IMR-90 (cell line): Measurements from ENCODE around the gene GALNT13. TPM values are rescaled to one million over a fixed set of nuclear protein-coding genes. Genes with fewer than 3 reads are reported as not detected.

Source experiments
- ATAC-seq: fragments of 200-7000 bp; cut with Tn5 transposase; 2 replicates; pipeline ENCODE4 v1.9.1; 2020; ENCODE audit warnings: low read depth, mild to moderate bottlenecking, moderate library complexity
- BruUV-seq: library from RNA; stranded (reverse); fragments of 400-500 nt; replicated peaks from 2 replicates; lab custom pipeline; 2021; lab: Mats Ljungman, UMichigan
- CTCF ChIA-PET: fragments of 300-600 bp; formaldehyde crosslinking; extraction: SDS; loops from one replicate; lab custom pipeline; 2021; ENCODE audit warnings: antibody characterized with exemption; lab: Yijun Ruan, JAX
- POLR2A ChIA-PET: fragments of 300-600 bp; sonication (Branson Sonifier 250); formaldehyde crosslinking; loops from one replicate; lab custom pipeline; 2022; ENCODE audit warnings: antibody characterized with exemption; ENCODE audit not compliant: unreplicated experiment; lab: Charles Lee
- DNase-seq: peaks from one replicate; pipeline ENCODE4 v3.0.0; 2013
- H2AFZ ChIP-seq: replicated peaks from 2 replicates; pipeline ENCODE3; 2013; ENCODE audit warnings: low read length, mild to moderate bottlenecking; ENCODE audit not compliant: poor library complexity
- H2AK5ac ChIP-seq: 2 replicates; pipeline ENCODE4 v1.6.1; 2013; ENCODE audit warnings: low read depth, low read length, inconsistent platforms
- H2AK9ac ChIP-seq: replicated peaks from 2 replicates; pipeline ENCODE3; 2013; ENCODE audit warnings: mild to moderate bottlenecking, low read depth, low read length, moderate library complexity; ENCODE audit not compliant: poor library complexity
- H2BK120ac ChIP-seq: 2 replicates; pipeline ENCODE4 v1.6.1; 2013; ENCODE audit warnings: low read depth, low read length, inconsistent platforms
- H2BK15ac ChIP-seq: 3 replicates; pipeline ENCODE4 v1.6.1; 2013; ENCODE audit warnings: low read depth, low read length, inconsistent platforms
- H2BK20ac ChIP-seq: 2 replicates; pipeline ENCODE4 v1.6.1; 2013; ENCODE audit warnings: low read depth, mild to moderate bottlenecking, inconsistent platforms, low read length, moderate library complexity
- H2BK5ac ChIP-seq: 2 replicates; pipeline ENCODE4 v1.6.1; 2013; ENCODE audit warnings: mild to moderate bottlenecking, low read depth, low read length, inconsistent platforms; ENCODE audit not compliant: poor library complexity, severe bottlenecking
- H3K14ac ChIP-seq: replicated peaks from 2 replicates; pipeline ENCODE4 v1.6.1; 2013; ENCODE audit warnings: low read depth, low read length, inconsistent platforms
- H3K18ac ChIP-seq: 2 replicates; pipeline ENCODE4 v1.6.1; 2013; ENCODE audit warnings: low read depth, low read length, control low read depth
- H3K23ac ChIP-seq: 2 replicates; pipeline ENCODE4 v1.6.1; 2013; ENCODE audit warnings: low read depth, low read length, inconsistent platforms
- H3K27ac ChIP-seq: 2 replicates; pipeline ENCODE4 v1.5.1; 2013; ENCODE audit warnings: mild to moderate bottlenecking, control low read depth, low read length; ENCODE audit not compliant: insufficient read depth
- H3K27me3 ChIP-seq: 2 replicates; pipeline ENCODE4 v1.6.1; 2013; ENCODE audit warnings: low read length; ENCODE audit not compliant: control insufficient read depth, insufficient read depth
- H3K36me3 ChIP-seq: 2 replicates; pipeline ENCODE4 v1.6.1; 2013; ENCODE audit warnings: low read length, mixed read lengths; ENCODE audit not compliant: control insufficient read depth, insufficient read depth
- H3K4ac ChIP-seq: 2 replicates; pipeline ENCODE4 v1.6.1; 2013; ENCODE audit warnings: low read depth, low read length, inconsistent platforms
- H3K4me1 ChIP-seq: 2 replicates; pipeline ENCODE4 v1.6.1; 2013; ENCODE audit warnings: low read length, mixed read lengths; ENCODE audit not compliant: control insufficient read depth, insufficient read depth
- H3K4me2 ChIP-seq: 2 replicates; pipeline ENCODE4 v1.6.1; 2013; ENCODE audit warnings: low read depth, mild to moderate bottlenecking, control low read depth, low read length, moderate library complexity
- H3K4me3 ChIP-seq: 2 replicates; pipeline ENCODE4 v1.5.1; 2013; ENCODE audit warnings: low read depth, mild to moderate bottlenecking, control low read depth, low read length, moderate library complexity; ENCODE audit not compliant: insufficient read depth
- H3K56ac ChIP-seq: 2 replicates; pipeline ENCODE4 v1.6.1; 2013; ENCODE audit warnings: low read length, inconsistent platforms; ENCODE audit not compliant: insufficient read depth; ENCODE audit errors: extremely low read depth
- H3K79me1 ChIP-seq, 2 experiments: 2 replicates each; pipeline ENCODE4 v1.6.1; 2013; ENCODE audit warnings: low read length in 2 of 2, inconsistent platforms in 1 of 2, low read depth in 1 of 2
- H3K9ac ChIP-seq: 2 replicates; pipeline ENCODE4 v1.6.1; 2013; ENCODE audit warnings: low read depth, low read length, control low read depth
- H3K9me1 ChIP-seq: 2 replicates; pipeline ENCODE4 v1.6.1; 2013; ENCODE audit warnings: low read length, inconsistent platforms; ENCODE audit not compliant: insufficient read depth
- H3K9me3 ChIP-seq: 2 replicates; pipeline ENCODE4 v1.6.1; 2013; ENCODE audit warnings: low read length; ENCODE audit not compliant: control insufficient read depth, insufficient read depth
- H4K20me1 ChIP-seq: 2 replicates; pipeline ENCODE4 v1.6.1; 2013; ENCODE audit warnings: low read length, inconsistent platforms; ENCODE audit not compliant: insufficient read depth
- H4K5ac ChIP-seq: 2 replicates; pipeline ENCODE4 v1.6.1; 2013; ENCODE audit warnings: mild to moderate bottlenecking, low read depth, low read length, control low read depth
- H4K8ac ChIP-seq, 2 experiments: 2 replicates each; pipeline ENCODE4 v1.6.1; 2013; ENCODE audit warnings: low read depth in 2 of 2, low read length in 2 of 2, control low read depth in 1 of 2, inconsistent platforms in 1 of 2
- H4K91ac ChIP-seq: 2 replicates; pipeline ENCODE4 v1.6.1; 2013; ENCODE audit warnings: low read depth, low read length, inconsistent platforms; ENCODE audit not compliant: insufficient read depth
- BHLHE40 ChIP-seq: fragments of 150-350 bp; IDR thresholded peaks from 2 replicates; pipeline ENCODE4 v1.6.1; 2016; ENCODE audit warnings: mild to moderate bottlenecking, low read depth, low read length
- CHD1 ChIP-seq: IDR thresholded peaks from 2 replicates; pipeline ENCODE4 v1.6.1; 2012; ENCODE audit warnings: low read depth, low read length, improper control_type of control experiment
- MAFK ChIP-seq: IDR thresholded peaks from 2 replicates; pipeline ENCODE4 v1.6.1; 2012; ENCODE audit warnings: low read depth, low read length, improper control_type of control experiment
- MAZ ChIP-seq: IDR thresholded peaks from 2 replicates; pipeline ENCODE4 v1.6.1; 2012; ENCODE audit warnings: low read depth, mild to moderate bottlenecking, low read length, improper control_type of control experiment, moderate library complexity, borderline replicate concordance
- NFE2L2 ChIP-seq: fragments of 150-350 bp; IDR thresholded peaks from 2 replicates; pipeline ENCODE4 v1.6.1; 2016; ENCODE audit warnings: low read depth, mild to moderate bottlenecking, low read length
- RAD21 ChIP-seq: IDR thresholded peaks from 2 replicates; pipeline ENCODE4 v1.6.1; 2012; ENCODE audit warnings: low read length, improper control_type of control experiment
- RCOR1 ChIP-seq: IDR thresholded peaks from 2 replicates; pipeline ENCODE4 v1.6.1; 2012; ENCODE audit warnings: mild to moderate bottlenecking, low read length, improper control_type of control experiment; ENCODE audit not compliant: insufficient replicate concordance
- USF2 ChIP-seq: fragments of 150-350 bp; IDR thresholded peaks from 2 replicates; pipeline ENCODE4 v1.6.1; 2017; ENCODE audit warnings: mild to moderate bottlenecking, antibody characterized with exemption, low read length, low read depth
- dilution Hi-C: fragments of 300-500 bp; cut with HindIII; formaldehyde crosslinking; loops from one replicate; pipeline ENCODE4 v1.14.3; 2018; ENCODE audit warnings: low sequenced_read_pairs; ENCODE audit not compliant: unreplicated experiment
- in situ Hi-C: fragments of 300-500 bp; cut with MboI; formaldehyde crosslinking; loops from 3 replicates; pipeline ENCODE4 v1.14.3; 2019; ENCODE audit warnings: low sequenced_read_pairs, inconsistent platforms, mixed read lengths
- intact Hi-C: fragments of 100-400 bp; cut with micrococcal nuclease; formaldehyde crosslinking; loops from 2 replicates; pipeline ENCODE4 v1.10.0; 2022
- polyA plus RNA-seq, 3 experiments: library from polyadenylated mRNA; depleted of rRNA; stranded (reverse); fragments of >200 nt; gene quantifications; 2 replicates each; pipeline ENCODE4 v1.2.3, GENCODE V29; 2012; ENCODE audit warnings: low replicate concordance in 1 of 3
- total RNA-seq: library from RNA; depleted of rRNA; stranded (reverse); fragments of >200 nt; gene quantifications from 2 replicates; pipeline ENCODE4 v1.2.3, GENCODE V29; 2012

GALNT13 gene
- total and polyA plus RNA-seq, 2 of the 4 experiments (the other 2 are of a cell fraction): 0.03 TPM; not detected in 1

- H3K9ac ChIP-seq: no peak overlapping the region
- BruUV-seq: no TSS peak
Measured at GRCh38 chr2:154067124-154067523, 195.4 kb downstream of the GALNT13 start.

More at GRCh38 chr2:154067124-154067523, 195.4 kb downstream of the GALNT13 start:
- Histone ChIP-seq H3K27ac (no peak overlapping the region), H3K9me3 (peaks cover 20% of the 10 kb centered on the region), H3K36me3 (no peaks in the 10 kb centered on the region), H4K91ac (no peak overlapping the region), H2BK5ac (no peak overlapping the region), H3K18ac (no peak overlapping the region), H2BK120ac (no peak overlapping the region), H3K56ac (no peak overlapping the region), H4K8ac (no peak overlapping the region), H2AK9ac (no peak overlapping the region), H3K4ac (no peak overlapping the region), H3K4me3 (no peak overlapping the region), H3K4me1 (no peaks in the 10 kb centered on the region), H3K79me1 (no peaks in the 10 kb centered on the region), H2BK20ac (no peak overlapping the region), H2BK15ac (no peak overlapping the region), H3K9me1 (no peaks in the 10 kb centered on the region), H2AFZ (no peak overlapping the region), H3K14ac (no peak overlapping the region), H3K4me2 (no peak overlapping the region), H2AK5ac (no peak overlapping the region), H4K5ac (no peak overlapping the region), H4K20me1 (no peaks in the 10 kb centered on the region), H3K27me3 (no peaks in the 10 kb centered on the region), H3K23ac (no peak overlapping the region)
- TF ChIP-seq USF2 (no peak), BHLHE40 (no peak), RAD21 (no peak), RCOR1 (no peak), NFE2L2 (no peak), MAFK (no peak), CHD1 (no peak), MAZ (no peak)
- intact Hi-C loops (no loop called here), in situ Hi-C loops (no loop called here), dilution Hi-C loops (no loop called here)
- no peak for ATAC-seq
- ChIA-PET CTCF (no interaction called here), POLR2A (no interaction called here)
- no peak for DNase-seq
